Fibroblast of lung (primary cell): ENCODE results near the gene NBEA. TPM values are rescaled to one million over a fixed set of nuclear protein-coding genes. Genes with fewer than 3 reads are reported as not detected.

Experiments
- DNase-seq, 2 donors: peaks; one replicate each; pipeline versions ENCODE4 v3.0.0 to v3.0.0-alpha.2; 2010; ENCODE audit warnings: low read depth in 2 of 2
- H2AFZ ChIP-seq: 2 replicates; pipeline ENCODE4 v1.5.1; 2012; ENCODE audit warnings: low read length, control low read depth, inconsistent platforms
- H3K27ac ChIP-seq: 2 replicates; pipeline ENCODE4 v1.5.1; 2011; ENCODE audit warnings: low read length, control low read depth; ENCODE audit not compliant: insufficient read depth
- H3K27me3 ChIP-seq: 2 replicates; pipeline ENCODE4 v1.5.1; 2011; ENCODE audit warnings: mild to moderate bottlenecking, low read length; ENCODE audit not compliant: control insufficient read depth, insufficient read depth
- H3K36me3 ChIP-seq: 2 replicates; pipeline ENCODE4 v1.5.1; 2011; ENCODE audit warnings: low read length; ENCODE audit not compliant: control insufficient read depth, insufficient read depth
- H3K4me1 ChIP-seq: 2 replicates; pipeline ENCODE4 v1.5.1; 2011; ENCODE audit warnings: low read length; ENCODE audit not compliant: control insufficient read depth, insufficient read depth; ENCODE audit errors: extremely low read depth
- H3K4me2 ChIP-seq: 2 replicates; pipeline ENCODE4 v1.5.1; 2011; ENCODE audit warnings: low read length, control low read depth; ENCODE audit not compliant: insufficient read depth; ENCODE audit errors: extremely low read depth
- H3K4me3 ChIP-seq, 4 experiments: fragments of 200-600 bp in 1 of 4; sonication (generic) in 1 of 4; replicated peaks in 1 of 4; 2 replicates each; pipeline ENCODE4 v1.5.1; 2011 to 2016; ENCODE audit warnings: low read length in 4 of 4, low read depth in 3 of 4, mild to moderate bottlenecking in 3 of 4, control low read depth in 2 of 4, inconsistent platforms in 1 of 4, mixed read lengths in 1 of 4; ENCODE audit not compliant: insufficient read depth in 1 of 4; ENCODE audit errors: control extremely low read depth in 1 of 4
- H3K79me2 ChIP-seq: 2 replicates; pipeline ENCODE4 v1.5.1; 2012; ENCODE audit warnings: mild to moderate bottlenecking, low read length, inconsistent platforms; ENCODE audit not compliant: control insufficient read depth, insufficient read depth
- H3K9ac ChIP-seq: 2 replicates; pipeline ENCODE4 v1.5.1; 2011; ENCODE audit warnings: mild to moderate bottlenecking, low read length, control low read depth; ENCODE audit not compliant: insufficient read depth
- H3K9me3 ChIP-seq: 2 replicates; pipeline ENCODE4 v1.5.1; 2012; ENCODE audit warnings: low read depth, low read length; ENCODE audit not compliant: control insufficient read depth, insufficient read depth
- H4K20me1 ChIP-seq: 2 replicates; pipeline ENCODE4 v1.5.1; 2011; ENCODE audit warnings: low read length; ENCODE audit not compliant: control insufficient read depth, insufficient read depth; ENCODE audit errors: extremely low read depth
- EZH2 ChIP-seq: IDR thresholded peaks from 2 replicates; pipeline ENCODE4 v1.5.1; 2012; ENCODE audit warnings: low read length, control low read depth, mild to moderate bottlenecking; ENCODE audit errors: missing control alignments
- polyA plus RNA-seq, 2 donors: library from polyadenylated mRNA; depleted of rRNA in 1 of 2; stranded (reverse) in 1 of 2; unstranded in 1 of 2; fragments of >200 nt; gene quantifications; 2 replicates each; pipeline ENCODE4 v1.2.1, GENCODE V29; 2011 to 2012; ENCODE audit warnings: missing spikeins in 1 of 2
- total RNA-seq: library from RNA; depleted of rRNA; stranded (reverse); fragments of >200 nt; gene quantifications from 2 replicates; pipeline ENCODE4 v1.2.1, GENCODE V29; 2014
- TF ChIP-seq, protein P1 (sequence below), 2 donors: IDR thresholded peaks in 1 of 2; conservative IDR thresholded peaks in 1 of 2; 1 replicate in 1 of 2; 2 replicates in 1 of 2; pipeline ENCODE4 v1.5.1; 2011 to 2012; ENCODE audit warnings: low read length in 2 of 2, control low read depth in 1 of 2, inconsistent platforms in 1 of 2, low read depth in 1 of 2, mild to moderate bottlenecking in 1 of 2

Gene NBEA
- total and polyA plus RNA-seq, 2 donors (not counting 1 experiment from before 2014, with no cell fraction given), result 3.6 to 7.8 TPM

- Histone ChIP-seq H3K4me1 (no peaks in the 10 kb centered on the region), H3K9me3 (no peaks in the 10 kb centered on the region), H3K36me3 (no peaks in the 10 kb centered on the region), H3K4me2 (no peak overlapping the region), H3K9ac (no peak overlapping the region), H3K27ac (no peak overlapping the region), H3K79me2 (no peaks in the 10 kb centered on the region), H2AFZ (no peak overlapping the region), H3K4me3 (no peak overlapping the region), H4K20me1 (no peaks in the 10 kb centered on the region), H3K27me3 (no peaks in the 10 kb centered on the region)
- no peak for DNase-seq
- TF ChIP-seq EZH2, result no peak
- TF ChIP-seq, protein P1, sequence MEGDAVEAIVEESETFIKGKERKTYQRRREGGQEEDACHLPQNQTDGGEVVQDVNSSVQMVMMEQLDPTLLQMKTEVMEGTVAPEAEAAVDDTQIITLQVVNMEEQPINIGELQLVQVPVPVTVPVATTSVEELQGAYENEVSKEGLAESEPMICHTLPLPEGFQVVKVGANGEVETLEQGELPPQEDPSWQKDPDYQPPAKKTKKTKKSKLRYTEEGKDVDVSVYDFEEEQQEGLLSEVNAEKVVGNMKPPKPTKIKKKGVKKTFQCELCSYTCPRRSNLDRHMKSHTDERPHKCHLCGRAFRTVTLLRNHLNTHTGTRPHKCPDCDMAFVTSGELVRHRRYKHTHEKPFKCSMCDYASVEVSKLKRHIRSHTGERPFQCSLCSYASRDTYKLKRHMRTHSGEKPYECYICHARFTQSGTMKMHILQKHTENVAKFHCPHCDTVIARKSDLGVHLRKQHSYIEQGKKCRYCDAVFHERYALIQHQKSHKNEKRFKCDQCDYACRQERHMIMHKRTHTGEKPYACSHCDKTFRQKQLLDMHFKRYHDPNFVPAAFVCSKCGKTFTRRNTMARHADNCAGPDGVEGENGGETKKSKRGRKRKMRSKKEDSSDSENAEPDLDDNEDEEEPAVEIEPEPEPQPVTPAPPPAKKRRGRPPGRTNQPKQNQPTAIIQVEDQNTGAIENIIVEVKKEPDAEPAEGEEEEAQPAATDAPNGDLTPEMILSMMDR (conservative IDR thresholded peaks at IDR 0.05 in 1 of 2, IDR thresholded peaks at IDR 0.05 in 1 of 2; ENCODE audit: low read depth in 1 of 2, low read length in 2 of 2), result no peak
These were observed 582.1 kb downstream of the NBEA start for GRCh38 chr13:35524171-35524570.

DNA sequence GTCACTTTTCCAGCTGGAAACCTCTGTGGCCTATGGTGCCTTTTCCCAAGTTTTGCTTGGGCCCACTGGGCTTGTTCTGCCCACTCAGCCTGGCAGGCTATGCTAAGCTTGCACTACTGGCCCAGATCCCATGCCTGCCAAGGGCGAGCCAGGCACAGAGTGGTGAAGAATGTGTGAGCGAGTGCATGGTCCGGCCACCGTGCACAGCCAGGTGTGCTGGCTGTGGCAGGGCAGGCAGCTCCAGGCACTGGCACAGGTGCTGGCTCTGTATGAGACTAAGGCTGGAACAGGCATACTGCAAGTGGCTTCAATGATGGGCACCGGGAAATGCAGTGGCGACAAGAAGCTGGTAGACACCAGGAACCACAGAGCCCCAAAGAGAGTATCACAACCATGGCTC lies 584.5 kb downstream of the NBEA start:
- Histone ChIP-seq H4K20me1 (no peaks in the 10 kb centered on the region), H3K27me3 (no peaks in the 10 kb centered on the region), H3K4me3 (no peak overlapping the region), H3K9ac (no peak overlapping the region), H3K4me1 (no peaks in the 10 kb centered on the region), H3K36me3 (no peaks in the 10 kb centered on the region), H3K27ac (no peak overlapping the region), H3K9me3 (no peaks in the 10 kb centered on the region), H2AFZ (no peak overlapping the region), H3K4me2 (no peak overlapping the region), H3K79me2 (no peaks in the 10 kb centered on the region)
- DNase-seq, result no peak
- TF ChIP-seq EZH2, result no peak
- TF ChIP-seq, protein P1 (conservative IDR thresholded peaks at IDR 0.05 in 1 of 2, IDR thresholded peaks at IDR 0.05 in 1 of 2; ENCODE audit: low read depth in 1 of 2, low read length in 2 of 2), result no peak

DNA sequence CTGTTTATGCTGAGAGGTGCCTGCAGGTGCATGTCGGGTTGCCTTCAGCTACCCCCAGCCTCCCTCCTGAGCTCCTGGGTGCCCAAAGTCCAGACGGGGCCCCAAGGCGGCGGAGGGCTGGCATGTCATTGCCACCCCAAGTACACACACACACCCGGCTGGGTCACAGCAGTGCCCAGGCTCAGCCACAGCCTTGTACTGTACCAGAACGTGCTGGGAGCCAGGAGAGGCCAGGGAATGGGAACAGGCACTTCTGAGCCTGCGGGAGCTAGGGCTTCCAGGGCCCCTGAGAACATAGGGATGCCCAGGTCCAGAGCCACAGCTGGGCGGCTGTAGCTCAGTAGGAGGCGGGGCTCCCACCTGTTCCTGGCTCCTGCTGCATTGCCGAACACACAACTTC lies 585.4 kb downstream of the NBEA start:
- Histone ChIP-seq H4K20me1 (no peaks in the 10 kb centered on the region), H3K4me1 (no peaks in the 10 kb centered on the region), H3K9me3 (no peaks in the 10 kb centered on the region), H3K27ac (no peak overlapping the region), H3K4me3 (no peak overlapping the region), H3K27me3 (no peaks in the 10 kb centered on the region), H3K4me2 (no peak overlapping the region), H3K79me2 (no peaks in the 10 kb centered on the region), H3K9ac (no peak overlapping the region), H3K36me3 (no peaks in the 10 kb centered on the region), H2AFZ (no peak overlapping the region)
- TF ChIP-seq, protein P1 (conservative IDR thresholded peaks at IDR 0.05 in 1 of 2, IDR thresholded peaks at IDR 0.05 in 1 of 2; ENCODE audit: low read depth in 1 of 2, low read length in 2 of 2), result no peak
- TF ChIP-seq EZH2, result no peak
- no peak for DNase-seq
